HL-60 (cell line): ENCODE results near the gene VEGFD.

Source experiments
- DNase-seq, 2 experiments: peaks; one replicate each; pipeline ENCODE4 v3.0.0-alpha.2; 2010 to 2020; ENCODE audit warnings: low read depth in 1 of 2, low spot score in 1 of 2
- H3K27ac ChIP-seq: fragments of 250-450 bp; sonication (Bioruptor Pico); replicated peaks from 2 replicates; pipeline ENCODE4 v1.5.1; 2020; ENCODE audit warnings: mild to moderate bottlenecking, moderate library complexity
- H3K27me3 ChIP-seq: fragments of 250-450 bp; sonication (Bioruptor Pico); 2 replicates; pipeline ENCODE4 v1.5.1; 2021; ENCODE audit warnings: mild to moderate bottlenecking, moderate library complexity; ENCODE audit not compliant: insufficient read depth, poor library complexity, severe bottlenecking
- H3K4me3 ChIP-seq: replicated peaks from 2 replicates; pipeline ENCODE4 v1.5.1; 2011; ENCODE audit warnings: mild to moderate bottlenecking, control low read depth, low read length; ENCODE audit not compliant: insufficient read depth
- GABPA ChIP-seq: IDR thresholded peaks from 2 replicates; pipeline ENCODE4 v1.6.1; 2012; ENCODE audit warnings: low read depth
- POLR2AphosphoS5 ChIP-seq: IDR thresholded peaks from 2 replicates; pipeline ENCODE4 v1.6.1; 2012; ENCODE audit warnings: low read depth
- SPI1 ChIP-seq: IDR thresholded peaks from 2 replicates; pipeline ENCODE4 v1.6.1; 2012; ENCODE audit warnings: low read depth, mild to moderate bottlenecking, borderline replicate concordance
- TF ChIP-seq, protein P1 (sequence below): IDR thresholded peaks from one replicate; pipeline ENCODE4 v1.5.1; 2011; ENCODE audit warnings: low read length, control low read depth, inconsistent platforms; ENCODE audit not compliant: insufficient read depth
- TF ChIP-seq, protein P2 (sequence below): IDR thresholded peaks from 2 replicates; pipeline ENCODE4 v1.6.1; 2012; ENCODE audit warnings: low read depth; ENCODE audit not compliant: insufficient replicate concordance

The VEGFD gene

DNA sequence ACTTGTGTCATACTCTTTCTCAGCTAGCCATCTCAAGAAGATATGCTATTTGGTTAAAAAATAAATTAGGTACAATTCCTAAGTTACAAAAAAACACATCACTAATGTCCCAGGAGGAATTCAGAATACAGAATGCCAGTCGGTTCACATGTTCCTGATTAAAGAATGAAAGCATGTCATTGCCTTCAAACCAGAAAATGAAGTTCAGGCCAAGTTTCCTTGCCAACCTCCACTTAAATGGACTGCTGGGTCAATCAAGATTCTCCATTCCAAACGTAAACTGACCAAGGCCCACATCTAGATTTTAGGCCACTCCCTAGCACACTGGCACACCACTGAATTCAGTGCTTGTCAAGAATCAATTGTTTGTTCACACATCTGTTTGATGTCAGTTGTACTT, 55.4 kb downstream of the VEGFD start:
- Histone ChIP-seq H3K27ac (no peak overlapping the region), H3K4me3 (no peak overlapping the region), H3K27me3 (no peaks in the 10 kb centered on the region)
- TF ChIP-seq, protein P1, sequence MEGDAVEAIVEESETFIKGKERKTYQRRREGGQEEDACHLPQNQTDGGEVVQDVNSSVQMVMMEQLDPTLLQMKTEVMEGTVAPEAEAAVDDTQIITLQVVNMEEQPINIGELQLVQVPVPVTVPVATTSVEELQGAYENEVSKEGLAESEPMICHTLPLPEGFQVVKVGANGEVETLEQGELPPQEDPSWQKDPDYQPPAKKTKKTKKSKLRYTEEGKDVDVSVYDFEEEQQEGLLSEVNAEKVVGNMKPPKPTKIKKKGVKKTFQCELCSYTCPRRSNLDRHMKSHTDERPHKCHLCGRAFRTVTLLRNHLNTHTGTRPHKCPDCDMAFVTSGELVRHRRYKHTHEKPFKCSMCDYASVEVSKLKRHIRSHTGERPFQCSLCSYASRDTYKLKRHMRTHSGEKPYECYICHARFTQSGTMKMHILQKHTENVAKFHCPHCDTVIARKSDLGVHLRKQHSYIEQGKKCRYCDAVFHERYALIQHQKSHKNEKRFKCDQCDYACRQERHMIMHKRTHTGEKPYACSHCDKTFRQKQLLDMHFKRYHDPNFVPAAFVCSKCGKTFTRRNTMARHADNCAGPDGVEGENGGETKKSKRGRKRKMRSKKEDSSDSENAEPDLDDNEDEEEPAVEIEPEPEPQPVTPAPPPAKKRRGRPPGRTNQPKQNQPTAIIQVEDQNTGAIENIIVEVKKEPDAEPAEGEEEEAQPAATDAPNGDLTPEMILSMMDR = no peak
- TF ChIP-seq GABPA (no peak), POLR2AphosphoS5 (no peak), SPI1 (no peak)
- TF ChIP-seq, protein P2, sequence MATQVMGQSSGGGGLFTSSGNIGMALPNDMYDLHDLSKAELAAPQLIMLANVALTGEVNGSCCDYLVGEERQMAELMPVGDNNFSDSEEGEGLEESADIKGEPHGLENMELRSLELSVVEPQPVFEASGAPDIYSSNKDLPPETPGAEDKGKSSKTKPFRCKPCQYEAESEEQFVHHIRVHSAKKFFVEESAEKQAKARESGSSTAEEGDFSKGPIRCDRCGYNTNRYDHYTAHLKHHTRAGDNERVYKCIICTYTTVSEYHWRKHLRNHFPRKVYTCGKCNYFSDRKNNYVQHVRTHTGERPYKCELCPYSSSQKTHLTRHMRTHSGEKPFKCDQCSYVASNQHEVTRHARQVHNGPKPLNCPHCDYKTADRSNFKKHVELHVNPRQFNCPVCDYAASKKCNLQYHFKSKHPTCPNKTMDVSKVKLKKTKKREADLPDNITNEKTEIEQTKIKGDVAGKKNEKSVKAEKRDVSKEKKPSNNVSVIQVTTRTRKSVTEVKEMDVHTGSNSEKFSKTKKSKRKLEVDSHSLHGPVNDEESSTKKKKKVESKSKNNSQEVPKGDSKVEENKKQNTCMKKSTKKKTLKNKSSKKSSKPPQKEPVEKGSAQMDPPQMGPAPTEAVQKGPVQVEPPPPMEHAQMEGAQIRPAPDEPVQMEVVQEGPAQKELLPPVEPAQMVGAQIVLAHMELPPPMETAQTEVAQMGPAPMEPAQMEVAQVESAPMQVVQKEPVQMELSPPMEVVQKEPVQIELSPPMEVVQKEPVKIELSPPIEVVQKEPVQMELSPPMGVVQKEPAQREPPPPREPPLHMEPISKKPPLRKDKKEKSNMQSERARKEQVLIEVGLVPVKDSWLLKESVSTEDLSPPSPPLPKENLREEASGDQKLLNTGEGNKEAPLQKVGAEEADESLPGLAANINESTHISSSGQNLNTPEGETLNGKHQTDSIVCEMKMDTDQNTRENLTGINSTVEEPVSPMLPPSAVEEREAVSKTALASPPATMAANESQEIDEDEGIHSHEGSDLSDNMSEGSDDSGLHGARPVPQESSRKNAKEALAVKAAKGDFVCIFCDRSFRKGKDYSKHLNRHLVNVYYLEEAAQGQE = no peak
- DNase-seq = no peak

DNA sequence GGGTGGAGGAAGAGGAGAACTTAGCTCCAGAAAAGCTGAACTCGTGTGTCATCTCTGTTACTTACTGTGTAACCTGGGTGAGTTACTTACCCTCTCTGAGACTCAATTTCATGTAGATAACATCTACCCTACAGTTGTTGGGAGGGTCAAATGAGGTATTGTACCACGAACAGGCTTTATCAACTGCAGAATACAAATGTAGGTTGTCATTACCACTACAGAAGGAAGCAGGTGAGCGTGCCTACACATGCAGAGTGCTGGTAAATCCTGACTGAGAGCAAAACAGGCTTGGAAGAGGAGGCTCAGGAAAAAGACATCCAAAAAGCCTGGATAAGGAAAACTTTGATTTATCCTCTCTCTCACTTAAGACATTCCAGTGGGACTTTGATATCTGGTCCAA, 56.1 kb downstream of the VEGFD start:
- Histone ChIP-seq H3K27ac (no peak overlapping the region), H3K27me3 (no peaks in the 10 kb centered on the region), H3K4me3 (no peak overlapping the region)
- TF ChIP-seq SPI1 (no peak), POLR2AphosphoS5 (no peak), GABPA (no peak)
- TF ChIP-seq, protein P2 = no peak
- TF ChIP-seq, protein P1 = no peak
- DNase-seq = no peak

DNA sequence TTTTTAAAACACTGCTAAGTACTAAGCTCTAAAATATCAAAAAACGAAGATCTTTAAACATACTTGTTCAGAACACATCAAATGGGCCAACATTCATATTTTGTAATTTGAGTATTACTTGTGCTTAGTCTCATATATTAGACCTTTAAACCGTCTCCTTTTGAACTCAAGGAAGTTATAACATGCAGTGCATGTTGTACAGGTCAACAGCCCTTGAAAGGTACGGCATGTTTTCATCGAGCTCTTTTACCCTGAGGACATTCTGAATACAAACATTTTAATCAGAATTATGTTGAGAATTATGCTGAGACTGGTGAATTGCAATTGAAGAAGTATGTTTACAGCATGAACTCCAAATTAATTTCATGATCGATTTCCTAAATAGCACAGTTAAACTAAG, 61.7 kb downstream of the VEGFD start:
- Histone ChIP-seq H3K27ac (no peak overlapping the region), H3K4me3 (no peak overlapping the region), H3K27me3 (no peaks in the 10 kb centered on the region)
- no peak for DNase-seq
- TF ChIP-seq GABPA = no peak

DNA sequence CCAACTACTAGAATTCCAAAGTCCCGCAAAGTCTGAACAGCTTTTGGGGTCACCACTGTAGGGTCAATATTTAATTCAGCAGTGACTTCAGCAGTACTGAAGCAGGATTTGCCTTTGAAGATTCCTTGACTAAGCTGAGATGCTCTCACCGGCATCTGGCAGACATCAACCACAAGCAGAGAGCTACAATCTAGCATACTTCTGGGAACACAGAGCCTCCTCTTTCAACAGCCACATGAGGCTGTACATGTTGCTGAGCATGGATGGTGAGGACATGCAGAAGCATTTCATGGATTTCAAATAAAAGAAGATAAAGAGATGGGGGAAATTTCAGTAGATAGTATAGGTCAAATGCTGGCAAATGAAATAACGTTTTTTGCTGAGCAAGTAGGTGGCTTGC, 62.1 kb downstream of the VEGFD start:
- Histone ChIP-seq H3K4me3 (no peak overlapping the region), H3K27me3 (no peaks in the 10 kb centered on the region), H3K27ac (peak overlapping the region; percentile 43)
- no peak for DNase-seq
- no peak for TF ChIP-seq POLR2AphosphoS5
- TF ChIP-seq, protein P2 = no peak
- no peak for TF ChIP-seq GABPA
- no peak for TF ChIP-seq SPI1
- TF ChIP-seq, protein P1 = no peak
